OCI-LY3 (cell line): ENCODE results near the gene SLC2A4.

Source experiments
- EZH2phosphoT487 ChIP-seq: fragments of 200-600 bp; shearing (Covaris generic); IDR thresholded peaks from 2 replicates; pipeline ENCODE4 v1.6.1; 2018; ENCODE audit warnings: antibody characterized with exemption, mixed run types, low read depth
- TF ChIP-seq, protein P1 (sequence below): fragments of 200-600, 300-600 bp; sonication (generic); IDR thresholded peaks from 2 replicates; pipeline ENCODE4 v1.5.1; 2014; ENCODE audit warnings: antibody characterized with exemption, low read length, low read depth

DNA sequence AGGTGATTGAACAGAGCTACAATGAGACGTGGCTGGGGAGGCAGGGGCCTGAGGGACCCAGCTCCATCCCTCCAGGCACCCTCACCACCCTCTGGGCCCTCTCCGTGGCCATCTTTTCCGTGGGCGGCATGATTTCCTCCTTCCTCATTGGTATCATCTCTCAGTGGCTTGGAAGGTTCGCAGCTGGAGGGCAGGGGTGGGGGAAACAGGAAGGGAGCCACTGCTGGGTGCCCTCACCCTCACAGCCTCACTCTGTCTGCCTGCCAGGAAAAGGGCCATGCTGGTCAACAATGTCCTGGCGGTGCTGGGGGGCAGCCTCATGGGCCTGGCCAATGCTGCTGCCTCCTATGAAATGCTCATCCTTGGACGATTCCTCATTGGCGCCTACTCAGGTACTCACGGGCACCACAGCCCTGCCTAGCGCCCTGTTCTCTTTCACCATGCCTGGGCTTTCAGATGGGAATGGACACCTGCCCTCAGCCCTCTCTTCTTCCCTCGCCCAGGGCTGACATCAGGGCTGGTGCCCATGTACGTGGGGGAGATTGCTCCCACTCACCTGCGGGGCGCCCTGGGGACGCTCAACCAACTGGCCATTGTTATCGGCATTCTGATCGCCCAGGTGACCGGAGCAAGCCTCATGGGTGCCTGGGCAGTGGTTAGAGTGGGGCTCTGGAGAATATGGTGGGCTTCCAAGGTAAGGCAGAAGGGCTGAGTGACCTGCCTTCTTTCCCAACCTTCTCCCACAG, 2.1 kb downstream of the SLC2A4 start:
- TF ChIP-seq, protein P1, sequence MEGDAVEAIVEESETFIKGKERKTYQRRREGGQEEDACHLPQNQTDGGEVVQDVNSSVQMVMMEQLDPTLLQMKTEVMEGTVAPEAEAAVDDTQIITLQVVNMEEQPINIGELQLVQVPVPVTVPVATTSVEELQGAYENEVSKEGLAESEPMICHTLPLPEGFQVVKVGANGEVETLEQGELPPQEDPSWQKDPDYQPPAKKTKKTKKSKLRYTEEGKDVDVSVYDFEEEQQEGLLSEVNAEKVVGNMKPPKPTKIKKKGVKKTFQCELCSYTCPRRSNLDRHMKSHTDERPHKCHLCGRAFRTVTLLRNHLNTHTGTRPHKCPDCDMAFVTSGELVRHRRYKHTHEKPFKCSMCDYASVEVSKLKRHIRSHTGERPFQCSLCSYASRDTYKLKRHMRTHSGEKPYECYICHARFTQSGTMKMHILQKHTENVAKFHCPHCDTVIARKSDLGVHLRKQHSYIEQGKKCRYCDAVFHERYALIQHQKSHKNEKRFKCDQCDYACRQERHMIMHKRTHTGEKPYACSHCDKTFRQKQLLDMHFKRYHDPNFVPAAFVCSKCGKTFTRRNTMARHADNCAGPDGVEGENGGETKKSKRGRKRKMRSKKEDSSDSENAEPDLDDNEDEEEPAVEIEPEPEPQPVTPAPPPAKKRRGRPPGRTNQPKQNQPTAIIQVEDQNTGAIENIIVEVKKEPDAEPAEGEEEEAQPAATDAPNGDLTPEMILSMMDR, result no peak
- no peak for TF ChIP-seq EZH2phosphoT487
